ENCODE data around the gene EME2.

Gene EME2

DNA sequence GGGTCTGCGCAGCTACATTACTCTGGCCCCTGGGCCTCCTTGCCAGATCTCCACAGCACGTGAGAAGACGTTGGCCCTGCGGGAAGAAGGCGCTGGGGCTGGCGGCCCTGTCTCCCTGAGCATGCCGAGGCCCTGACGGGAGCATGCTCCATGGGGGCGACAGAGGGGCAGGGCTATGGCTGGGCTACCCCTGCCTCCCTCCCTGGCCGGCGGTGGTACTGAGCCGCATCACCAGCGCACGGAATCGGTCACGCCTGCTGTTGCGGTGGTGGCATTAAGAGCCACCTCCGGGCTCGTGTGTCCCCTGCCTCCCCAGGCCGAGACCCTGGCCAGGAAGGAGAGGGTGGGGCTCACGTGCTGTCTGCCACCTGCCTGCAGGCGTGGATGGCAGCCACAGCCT lies 38.5 kb upstream of the EME2 start:
- no peak for TF ChIP-seq POLR2A (IDR thresholded peaks at IDR 0.05; ENCODE audit: low read depth, low read length)
- no peak for FAIRE-seq
- DNase-seq (ENCODE audit: insufficient read length) = no peak

- FAIRE-seq (no peak), DNase-seq (ENCODE audit: insufficient read length) (no peak)
- TF ChIP-seq TAF1 (IDR thresholded peaks at IDR 0.05; ENCODE audit: borderline replicate concordance, low read depth, low read length) (no peak), POLR2A (IDR thresholded peaks at IDR 0.05; ENCODE audit: low read depth, low read length) (no peak), POLR2AphosphoS5 (IDR thresholded peaks at IDR 0.05; ENCODE audit: low read depth, low read length) (no peak)
These were observed 37.8 kb upstream of the EME2 start for GRCh38 chr16:1734816-1735215.

- FAIRE-seq (no peak), DNase-seq (ENCODE audit: insufficient read length) (no peak)
- TF ChIP-seq POLR2AphosphoS5 (IDR thresholded peaks at IDR 0.05; ENCODE audit: low read depth, low read length) = no peak
These were observed 32.4 kb upstream of the EME2 start for GRCh38 chr16:1740234-1740633.

GRCh38 chr16:1740781-1741490 lies 31.7 kb upstream of the EME2 start:
- TF ChIP-seq POLR2AphosphoS5 (IDR thresholded peaks at IDR 0.05; ENCODE audit: low read depth, low read length) = no peak
- TF ChIP-seq POLR2A (IDR thresholded peaks at IDR 0.05; ENCODE audit: low read depth, low read length) = no peak
- TF ChIP-seq TAF1 (IDR thresholded peaks at IDR 0.05; ENCODE audit: borderline replicate concordance, low read depth, low read length) = no peak
- FAIRE-seq (no peak), DNase-seq (ENCODE audit: insufficient read length) (no peak)

DNA sequence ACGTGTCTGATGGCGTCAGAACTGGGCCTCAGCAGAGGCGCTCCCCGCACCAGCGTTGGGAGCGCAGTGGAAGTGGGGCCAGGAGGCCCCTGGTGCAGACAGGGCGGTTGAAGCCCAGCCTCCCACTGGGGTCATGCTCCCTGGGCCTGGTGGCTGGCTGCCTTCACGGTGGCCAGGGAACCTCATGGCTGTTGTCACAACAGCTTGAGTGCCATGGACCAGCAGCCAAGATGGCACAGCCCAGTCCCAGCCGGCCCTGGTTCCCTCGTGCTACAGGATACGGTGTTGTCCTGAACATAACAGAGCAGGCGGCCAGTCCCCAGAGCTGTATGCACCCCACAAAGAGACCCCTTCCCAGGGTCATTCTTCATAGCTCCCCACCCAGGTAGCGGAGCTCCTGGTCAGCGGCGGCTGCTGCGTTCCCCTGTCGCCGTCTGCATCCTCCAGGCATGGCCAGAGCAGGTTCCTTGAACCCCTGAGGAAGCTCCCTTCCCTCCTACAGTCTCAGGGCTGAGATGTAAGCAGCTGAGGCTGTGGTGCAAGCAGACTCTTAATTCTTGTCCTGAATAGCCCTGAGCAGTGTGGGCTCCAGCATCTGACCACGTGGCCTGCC lies 31.0 kb upstream of the EME2 start:
- DNase-seq (ENCODE audit: insufficient read length) (no peak), FAIRE-seq (no peak)

DNA sequence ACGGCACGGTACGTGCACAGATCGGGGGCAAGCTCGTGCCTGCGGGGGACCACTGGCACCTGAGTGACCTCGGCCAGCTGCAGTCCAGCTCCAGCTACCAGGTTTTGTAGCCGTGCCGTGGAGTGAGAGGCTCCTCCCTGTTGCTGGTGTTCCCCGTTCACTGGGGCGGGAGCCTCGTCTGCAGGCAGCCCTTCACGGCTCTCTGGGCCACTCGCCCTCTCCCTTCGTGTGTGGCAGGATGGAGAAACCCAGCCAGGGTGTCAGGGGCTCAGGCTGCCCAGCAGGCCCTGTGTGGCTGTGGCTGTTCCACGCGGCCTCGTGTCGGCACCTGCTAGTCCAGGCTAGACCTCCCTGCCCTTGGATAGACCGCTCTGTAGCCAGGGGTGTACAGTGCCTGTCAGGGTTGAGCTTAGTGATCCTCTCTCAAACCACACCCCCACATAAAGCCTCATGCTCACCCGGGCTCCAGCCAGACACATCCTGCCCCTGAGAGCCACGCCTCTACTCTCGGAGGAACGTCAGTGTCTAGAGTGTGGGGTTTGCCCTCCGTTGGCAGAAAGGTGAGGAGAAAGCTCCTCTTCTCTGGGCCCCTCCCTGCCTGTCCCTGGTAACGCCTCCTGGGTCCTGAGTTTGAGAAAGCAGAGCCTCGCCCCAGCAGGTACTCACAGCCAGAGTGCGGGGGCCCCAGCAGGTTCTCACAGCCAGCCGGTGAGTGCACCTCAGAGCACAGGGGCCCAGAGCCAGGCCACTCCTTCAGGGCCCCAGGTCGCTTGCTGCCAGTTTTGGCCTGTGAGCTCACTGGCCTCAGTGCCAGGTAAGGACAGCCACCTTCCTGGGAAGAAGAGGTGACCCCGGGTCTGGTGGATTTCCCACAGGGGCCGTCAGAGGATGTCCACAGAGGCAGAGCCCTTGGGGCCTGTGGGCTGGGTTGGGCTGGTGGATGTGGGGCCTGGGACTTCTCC lies 29.0 kb upstream of the EME2 start:
- DNase-seq (ENCODE audit: insufficient read length) = no peak
- FAIRE-seq = no peak
- TF ChIP-seq POLR2A (IDR thresholded peaks at IDR 0.05; ENCODE audit: low read depth, low read length) = no peak
- no peak for TF ChIP-seq POLR2AphosphoS5 (IDR thresholded peaks at IDR 0.05; ENCODE audit: low read depth, low read length)
- TF ChIP-seq TAF1 (IDR thresholded peaks at IDR 0.05; ENCODE audit: borderline replicate concordance, low read depth, low read length) = no peak

More for the DNA sequence above, 31.0 kb upstream of the EME2 start:
- no peak for TF ChIP-seq TAF1 (IDR thresholded peaks at IDR 0.05; ENCODE audit: borderline replicate concordance, low read depth, low read length)
- TF ChIP-seq POLR2A (IDR thresholded peaks at IDR 0.05; ENCODE audit: low read depth, low read length) = no peak
- no peak for TF ChIP-seq POLR2AphosphoS5 (IDR thresholded peaks at IDR 0.05; ENCODE audit: low read depth, low read length)

DNA sequence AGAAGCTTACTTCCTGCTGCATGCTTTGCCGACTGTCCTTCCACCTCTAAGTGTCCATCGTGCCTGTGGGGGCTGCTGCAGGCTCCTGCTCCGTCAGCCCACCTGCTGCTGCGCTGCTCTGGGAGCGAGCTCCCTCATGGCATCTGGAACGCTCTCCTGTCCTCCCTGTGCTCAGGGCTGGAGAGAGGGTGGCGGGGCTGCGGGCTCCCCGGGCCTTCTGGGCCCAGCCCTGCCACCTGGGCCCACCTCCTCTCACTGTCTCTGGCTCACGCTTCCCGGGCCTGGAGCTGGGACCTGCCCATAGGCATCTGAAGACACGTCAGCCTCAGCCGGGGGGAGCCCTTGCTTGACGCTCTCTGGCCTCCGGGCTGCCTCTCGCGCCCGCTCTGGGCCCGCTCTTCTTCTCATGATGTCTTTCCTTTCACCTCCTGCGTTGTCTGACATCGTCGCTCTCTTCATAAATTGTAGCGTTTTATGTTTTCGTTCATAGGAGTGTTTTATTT lies 28.2 kb upstream of the EME2 start:
- DNase-seq (ENCODE audit: insufficient read length) = no peak
- no peak for TF ChIP-seq POLR2A (IDR thresholded peaks at IDR 0.05; ENCODE audit: low read depth, low read length)
- TF ChIP-seq TAF1 (IDR thresholded peaks at IDR 0.05; ENCODE audit: borderline replicate concordance, low read depth, low read length) = no peak
- no peak for TF ChIP-seq POLR2AphosphoS5 (IDR thresholded peaks at IDR 0.05; ENCODE audit: low read depth, low read length)
- FAIRE-seq = no peak

- no peak for FAIRE-seq
- TF ChIP-seq POLR2AphosphoS5 (IDR thresholded peaks at IDR 0.05; ENCODE audit: low read depth, low read length) = no peak
- no peak for TF ChIP-seq POLR2A (IDR thresholded peaks at IDR 0.05; ENCODE audit: low read depth, low read length)
- no peak for TF ChIP-seq TAF1 (IDR thresholded peaks at IDR 0.05; ENCODE audit: borderline replicate concordance, low read depth, low read length)
- DNase-seq (ENCODE audit: insufficient read length) = no peak
These were observed 27.3 kb upstream of the EME2 start for GRCh38 chr16:1745181-1745899.

DNA sequence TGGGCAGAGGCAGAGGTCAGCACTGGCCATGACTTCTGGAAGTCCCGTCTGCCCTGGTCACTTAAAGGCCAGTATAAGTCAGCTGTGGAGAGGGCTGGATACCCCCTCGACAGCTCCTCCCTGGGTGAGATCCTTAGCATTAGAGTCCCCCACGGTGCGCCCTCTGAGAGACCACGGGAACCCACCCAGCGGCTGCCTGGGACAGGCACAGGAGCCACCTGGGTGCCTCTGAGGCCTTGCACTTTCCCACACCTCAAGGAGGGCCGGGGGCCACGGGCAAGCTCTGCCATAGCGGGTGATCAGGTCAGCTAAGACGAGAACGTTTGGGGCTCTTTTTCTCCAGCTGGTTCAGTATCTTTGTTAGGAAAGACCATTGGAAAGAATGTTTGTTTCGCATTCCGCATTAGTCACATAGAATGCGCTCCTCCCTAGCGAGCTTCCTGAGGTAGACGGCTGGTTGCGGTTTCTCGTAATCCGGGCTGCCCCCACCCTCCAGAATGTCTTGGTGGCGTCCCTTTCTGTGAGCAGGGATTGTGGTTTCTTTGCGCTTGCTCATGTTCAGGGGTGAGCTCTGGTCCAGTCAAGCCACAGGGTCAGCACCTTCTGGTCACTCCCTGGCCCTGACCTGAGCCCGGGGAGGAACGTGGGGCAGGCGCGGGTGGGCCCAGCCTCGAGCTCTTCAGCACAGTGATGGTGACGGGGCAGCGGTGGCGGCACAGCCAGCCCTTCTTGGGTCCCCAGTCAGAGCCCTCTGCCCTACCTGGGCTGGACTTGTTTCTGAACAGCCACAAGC lies 26.5 kb upstream of the EME2 start:
- TF ChIP-seq POLR2AphosphoS5 (IDR thresholded peaks at IDR 0.05; ENCODE audit: low read depth, low read length) (no peak), TAF1 (IDR thresholded peaks at IDR 0.05; ENCODE audit: borderline replicate concordance, low read depth, low read length) (no peak), POLR2A (IDR thresholded peaks at IDR 0.05; ENCODE audit: low read depth, low read length) (no peak)
- DNase-seq (ENCODE audit: insufficient read length) (no peak), FAIRE-seq (no peak)

GRCh38 chr16:1746693-1747195 lies 25.9 kb upstream of the EME2 start:
- TF ChIP-seq POLR2A (IDR thresholded peaks at IDR 0.05; ENCODE audit: low read depth, low read length) = no peak
- no peak for TF ChIP-seq TAF1 (IDR thresholded peaks at IDR 0.05; ENCODE audit: borderline replicate concordance, low read depth, low read length)
- TF ChIP-seq POLR2AphosphoS5 (IDR thresholded peaks at IDR 0.05; ENCODE audit: low read depth, low read length) = no peak
- DNase-seq (ENCODE audit: insufficient read length) (no peak), FAIRE-seq (no peak)
